ENCODE measurements around the gene MYMX. TPM values are rescaled to one million over a fixed set of nuclear protein-coding genes. Genes with fewer than 3 reads are reported as not detected.

Gene MYMX
- total RNA-seq, 2 experiments from 2014 or later, result not detected

- Mint-ChIP-seq H3K36me3 (ENCODE audit: low read depth) (peaks cover 48% of the 10 kb centered on the region), H3K9me3 (no peaks in the 10 kb centered on the region), H3K4me3 (peak overlapping the region; percentile 85), H3K4me1 (ENCODE audit: low read depth) (peaks cover 66% of the 10 kb centered on the region), H3K27ac (peak overlapping the region; percentile 85), H3K27me3 (no peaks in the 10 kb centered on the region)
- TF ChIP-seq CTCF (IDR thresholded peaks at IDR 0.05), result no peak
- intact Hi-C loops (cut with micrococcal nuclease), result no loop called here
- ATAC-seq (peak; percentile 1), DNase-seq (peak; percentile 41)
- ChIA-PET CTCF (interaction anchor here (1.1 to 3.8 kb wide), 7 partner anchors 8 to 160 kb away, joined by 3 to 47 read pairs (median 10); partner anchors contain the start of gene HSP90AB1), POLR2A (interaction anchor here (0.8 to 17.2 kb wide), 12 partner anchors 8 to 130 kb away, joined by 3 to 486 read pairs (median 4); partner anchors contain the start of genes AARS2, HSP90AB1 and SLC29A1)
Observed at GRCh38 chr6:44255105-44255808, 38.5 kb downstream of the MYMX start.

GRCh38 chr6:44255871-44256774 lies 39.4 kb downstream of the MYMX start:
- Mint-ChIP-seq H3K9me3 (no peaks in the 10 kb centered on the region), H3K27ac (peak overlapping the region; percentile 85), H3K4me3 (peak overlapping the region; percentile 85), H3K27me3 (no peaks in the 10 kb centered on the region), H3K4me1 (ENCODE audit: low read depth) (peaks cover 66% of the 10 kb centered on the region), H3K36me3 (ENCODE audit: low read depth) (peaks cover 43% of the 10 kb centered on the region)
- ChIA-PET CTCF (interaction anchor here (0.9 to 3.8 kb wide), 18 partner anchors 8 to 160 kb away, joined by 3 to 47 read pairs (median 6); partner anchors contain the start of genes HSP90AB1, SLC29A1 and TMEM151B), POLR2A (interaction anchor here (0.7 to 17.2 kb wide), 17 partner anchors 7 to 102 kb away, joined by 3 to 486 read pairs (median 5); partner anchors contain the start of genes AARS2, HSP90AB1, SLC29A1 and TMEM151B)
- intact Hi-C loops (cut with micrococcal nuclease), result no loop called here
- DNase-seq (peak; percentile 41), ATAC-seq (peak; percentile 21)
- no peak for TF ChIP-seq CTCF (IDR thresholded peaks at IDR 0.05)

GRCh38 chr6:44256775-44257024 lies 40.0 kb downstream of the MYMX start:
- Mint-ChIP-seq H3K4me1 (ENCODE audit: low read depth) (peaks cover 67% of the 10 kb centered on the region), H3K27me3 (no peaks in the 10 kb centered on the region), H3K27ac (peak overlapping the region; percentile 85), H3K4me3 (peak overlapping the region; percentile 85), H3K36me3 (ENCODE audit: low read depth) (peaks cover 39% of the 10 kb centered on the region), H3K9me3 (no peaks in the 10 kb centered on the region)
- no peak for TF ChIP-seq CTCF (IDR thresholded peaks at IDR 0.05)
- intact Hi-C loops (cut with micrococcal nuclease), result no loop called here
- no peak for DNase-seq
- ChIA-PET POLR2A (interaction anchor here (0.7 to 17.2 kb wide), 16 partner anchors 8 to 103 kb away, joined by 3 to 486 read pairs (median 5); partner anchors contain the start of genes AARS2, HSP90AB1, SLC29A1 and TMEM151B), CTCF (interaction anchor here (0.6 to 3.8 kb wide), 18 partner anchors 8 to 948 kb away, joined by 3 to 47 read pairs (median 4); partner anchors contain the start of genes HSP90AB1, SLC29A1 and TMEM151B)
- ATAC-seq, result peak; percentile 6

- Mint-ChIP-seq H3K27me3 (no peaks in the 10 kb centered on the region), H3K4me1 (ENCODE audit: low read depth) (peaks cover 66% of the 10 kb centered on the region), H3K9me3 (no peaks in the 10 kb centered on the region), H3K27ac (peak within 1 kb of the TSS; percentile 85), H3K36me3 (ENCODE audit: low read depth) (peaks cover 38% of the 10 kb centered on the region), H3K4me3 (peak within 1 kb of the TSS; percentile 85)
- POLR2A ChIA-PET, result interaction anchor here (0.7 to 17.2 kb wide), 14 partner anchors 12 to 103 kb away, joined by 3 to 486 read pairs (median 5); partner anchors contain the start of genes AARS2, HSP90AB1, SLC29A1 and TMEM151B
- ATAC-seq (peak; percentile 68), DNase-seq (peak; percentile 72)
- intact Hi-C loops (cut with micrococcal nuclease), result no loop called here
- TF ChIP-seq CTCF (IDR thresholded peaks at IDR 0.05), result peak; percentile 77
- CTCF ChIA-PET, result interaction anchor here (0.6 to 3.8 kb wide), 17 partner anchors 11 to 948 kb away, joined by 3 to 47 read pairs (median 4); partner anchors contain the start of genes HSP90AB1, SLC29A1 and TMEM151B
Observed at GRCh38 chr6:44257025-44257752, 40.5 kb downstream of the MYMX start, which contains the start of gene SLC35B2. SLC35B2 (minus strand) TSS chr6:44257528; CDS start chr6:44257410, 118 bp downstream.
